ENCODE results near the gene CREM.

GRCh38 chr10:35185260-35186034 lies 58.8 kb downstream of the CREM start:
- TF ChIP-seq POLR2AphosphoS5 (IDR thresholded peaks at IDR 0.05; ENCODE audit: low read depth, low read length): peak; percentile 87
- TF ChIP-seq POLR2A (IDR thresholded peaks at IDR 0.05; ENCODE audit: low read depth, low read length): peak; percentile 94
- no peak for TF ChIP-seq SPI1 (IDR thresholded peaks at IDR 0.05; ENCODE audit: low read depth, low read length)
- no peak for TF ChIP-seq TAF1 (IDR thresholded peaks at IDR 0.05; ENCODE audit: low read depth, low read length)
- no peak for TF ChIP-seq PAX5 (IDR thresholded peaks at IDR 0.05; ENCODE audit: insufficient read depth, low read length, severe bottlenecking)

All from GM12891 (cell line).